Neuronal stem cell (in vitro differentiated cells): ENCODE data around the gene SGK1.
A peak's percentile ranks its signal among the peaks of the same experiment; 100 is the strongest.

Experiments
- DNase-seq: peaks from one replicate; pipeline ENCODE4 v3.0.0-alpha.2; 2013; ENCODE audit warnings: low spot score
- H2AFZ ChIP-seq: one replicate; pipeline ENCODE4 v1.6.1; 2013; ENCODE audit warnings: mild to moderate bottlenecking, low read length, inconsistent platforms
- H2AK5ac ChIP-seq: 2 replicates; pipeline ENCODE4 v1.6.1; 2013; ENCODE audit warnings: low read depth, mild to moderate bottlenecking, inconsistent platforms, low read length, moderate library complexity, mixed read lengths
- H2BK120ac ChIP-seq: 2 replicates; pipeline ENCODE4 v1.6.1; 2013; ENCODE audit warnings: low read depth, mild to moderate bottlenecking, inconsistent platforms, low read length, moderate library complexity, mixed read lengths
- H2BK12ac ChIP-seq: one replicate; pipeline ENCODE4 v1.6.1; 2013; ENCODE audit warnings: low read length, inconsistent platforms
- H2BK15ac ChIP-seq: 2 replicates; pipeline ENCODE4 v1.6.1; 2013; ENCODE audit warnings: mild to moderate bottlenecking, low read length, inconsistent platforms, mixed read lengths
- H2BK5ac ChIP-seq: one replicate; pipeline ENCODE4 v1.6.1; 2013; ENCODE audit warnings: inconsistent platforms, mild to moderate bottlenecking, low read length, moderate library complexity
- H3K14ac ChIP-seq: one replicate; pipeline ENCODE4 v1.6.1; 2013; ENCODE audit warnings: low read length, inconsistent platforms
- H3K18ac ChIP-seq: 2 replicates; pipeline ENCODE4 v1.6.1; 2013; ENCODE audit warnings: low read length, inconsistent platforms
- H3K23ac ChIP-seq: 2 replicates; pipeline ENCODE4 v1.6.1; 2013; ENCODE audit warnings: low read depth, mild to moderate bottlenecking, mixed read lengths, low read length, inconsistent platforms; ENCODE audit not compliant: poor library complexity
- H3K27ac ChIP-seq: replicated peaks from 3 replicates; pipeline ENCODE4 v1.5.1; 2013; ENCODE audit warnings: low read length, inconsistent platforms
- H3K27me3 ChIP-seq, 3 experiments: 2 replicates each; pipeline ENCODE4 v1.6.1; 2013; ENCODE audit warnings: low read length in 3 of 3, mild to moderate bottlenecking in 2 of 3, inconsistent platforms in 1 of 3, low read depth in 1 of 3, mixed read lengths in 1 of 3, moderate library complexity in 1 of 3; ENCODE audit not compliant: control insufficient read depth in 3 of 3, insufficient read depth in 3 of 3
- H3K36me3 ChIP-seq, 2 donors: replicated peaks in 1 of 2; 2 replicates each; pipeline ENCODE4 v1.6.1; 2013; ENCODE audit warnings: low read length in 2 of 2; ENCODE audit not compliant: control insufficient read depth in 2 of 2, insufficient read depth in 2 of 2
- H3K4ac ChIP-seq: 2 replicates; pipeline ENCODE4 v1.6.1; 2013; ENCODE audit warnings: inconsistent platforms, mild to moderate bottlenecking, low read length, moderate library complexity
- H3K4me1 ChIP-seq, 2 donors: 1 replicate in 1 of 2; 2 replicates in 1 of 2; pipeline ENCODE4 v1.6.1; 2013; ENCODE audit warnings: low read length in 2 of 2, low read depth in 1 of 2; ENCODE audit not compliant: control insufficient read depth in 2 of 2, insufficient read depth in 1 of 2
- H3K4me2 ChIP-seq: one replicate; pipeline ENCODE4 v1.6.1; 2013; ENCODE audit warnings: mild to moderate bottlenecking, low read length, inconsistent platforms; ENCODE audit not compliant: insufficient read depth, poor library complexity, severe bottlenecking
- H3K4me3 ChIP-seq, 2 donors: 2 replicates each; pipeline ENCODE4 v1.5.1; 2013; ENCODE audit warnings: low read length in 2 of 2, mild to moderate bottlenecking in 2 of 2, inconsistent platforms in 1 of 2, moderate library complexity in 1 of 2
- H3K79me1 ChIP-seq: one replicate; pipeline ENCODE4 v1.6.1; 2013; ENCODE audit warnings: low read depth, mild to moderate bottlenecking, inconsistent platforms, low read length, moderate library complexity
- H3K9ac ChIP-seq: one replicate; pipeline ENCODE4 v1.6.1; 2013; ENCODE audit warnings: mild to moderate bottlenecking, low read depth, low read length, inconsistent platforms; ENCODE audit not compliant: poor library complexity
- H3K9me3 ChIP-seq, 2 donors: replicated peaks in 1 of 2; 2 replicates each; pipeline versions ENCODE3 to v1.6.1; 2013; ENCODE audit warnings: low read length in 2 of 2, mild to moderate bottlenecking in 2 of 2, inconsistent platforms in 1 of 2, low read depth in 1 of 2, mixed read lengths in 1 of 2, moderate library complexity in 1 of 2; ENCODE audit not compliant: control insufficient read depth in 2 of 2, insufficient read depth in 1 of 2
- H4K8ac ChIP-seq: one replicate; pipeline ENCODE4 v1.6.1; 2013; ENCODE audit warnings: low read depth, mild to moderate bottlenecking, inconsistent platforms, low read length, moderate library complexity
- H4K91ac ChIP-seq: one replicate; pipeline ENCODE4 v1.6.1; 2013; ENCODE audit warnings: low read length, low read depth, mild to moderate bottlenecking, inconsistent platforms; ENCODE audit not compliant: poor library complexity
- WGBS, 2 donors: extraction: QIAGEN DNeasy Blood & Tissue Kit; methylation state at CpG; one replicate each; pipeline ENCODE4 v1.1.7; 2013; ENCODE audit warnings: missing lambda C conversion rate in 2 of 2, mixed read lengths in 1 of 2; ENCODE audit not compliant: insufficient read length in 2 of 2, insufficient replicate concordance in 1 of 2; ENCODE audit errors: extremely low coverage in 2 of 2; 5-methylcytosine and 5-hydroxymethylcytosine counted together

Gene SGK1

DNA sequence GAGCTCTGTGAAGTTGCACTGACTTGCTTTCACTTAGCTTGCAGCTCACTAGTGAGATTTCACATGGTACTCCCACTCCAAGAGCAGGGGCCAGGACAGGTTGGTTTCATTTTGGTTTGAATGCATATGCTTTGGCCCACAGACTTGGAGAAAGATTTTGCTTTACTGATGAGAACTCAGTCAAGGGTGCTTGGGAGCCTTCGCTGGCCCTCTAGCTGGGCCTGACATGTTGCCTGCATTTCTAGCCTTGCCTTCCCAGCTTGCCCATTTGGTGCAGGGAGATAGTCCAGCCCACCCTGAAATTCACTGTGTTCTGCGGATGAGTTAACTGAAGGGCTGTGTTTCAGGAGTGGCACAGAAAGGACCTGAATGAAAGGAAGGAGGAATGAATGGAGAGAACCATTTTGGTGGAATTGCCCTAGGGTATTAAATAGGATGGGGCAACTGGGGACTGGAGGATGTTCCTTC lies 1.9 kb downstream of the SGK1 start:
- Histone ChIP-seq H4K8ac (no peak overlapping the region), H3K4me3 (no peak overlapping the region), H3K4ac (no peak overlapping the region), H3K27me3 (peaks cover 0 to 51% (median 0%) of the 10 kb centered on the region in 3 experiments), H3K4me2 (no peak overlapping the region), H3K14ac (no peak overlapping the region), H3K9me3 (no peaks in the 10 kb centered on the region), H3K4me1 (peaks cover 0 to 4% of the 10 kb centered on the region in 2 donors), H2AK5ac (peak overlapping the region; percentile 83), H3K18ac (no peak overlapping the region), H3K36me3 (no peaks in the 10 kb centered on the region), H2AFZ (no peak overlapping the region), H3K23ac (no peak overlapping the region), H4K91ac (no peak overlapping the region), H2BK15ac (no peak overlapping the region), H2BK5ac (no peak overlapping the region), H2BK12ac (peak overlapping the region; percentile 16), H3K79me1 (no peaks in the 10 kb centered on the region), H3K27ac (no peak overlapping the region), H2BK120ac (no peak overlapping the region), H3K9ac (no peak overlapping the region)
- DNase-seq, result no peak
- no CpG with 5 or more reads among the region's 2 CpGs for WGBS, 2 donors

DNA sequence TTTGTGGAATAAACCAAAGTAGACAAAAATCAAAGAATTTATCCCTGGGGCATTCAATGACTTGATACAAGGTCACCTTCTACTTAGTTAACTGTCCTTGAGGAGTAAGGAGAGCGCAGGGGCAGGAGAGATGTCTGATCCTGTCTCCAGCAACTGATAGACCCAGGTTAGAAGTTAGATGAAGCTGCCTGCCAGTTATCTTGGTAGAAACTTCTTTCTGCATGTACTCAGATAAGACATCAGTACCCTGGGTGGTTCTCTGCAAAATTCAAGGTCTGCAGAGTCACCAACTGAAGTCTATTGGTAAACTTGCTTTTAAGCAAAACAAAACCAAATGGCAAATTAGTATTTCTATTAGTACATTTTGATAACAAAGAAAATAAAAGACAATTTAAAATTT lies 2.7 kb downstream of the SGK1 start:
- no peak overlapping the region for H2AFZ ChIP-seq
- H3K4me3 ChIP-seq, result no peak overlapping the region
- no peak overlapping the region for H4K8ac ChIP-seq
- H3K36me3 ChIP-seq, result no peaks in the 10 kb centered on the region
- no peak overlapping the region for H2BK5ac ChIP-seq
- H3K4ac ChIP-seq, result no peak overlapping the region
- H2BK120ac ChIP-seq, result no peak overlapping the region
- H3K79me1 ChIP-seq, result no peaks in the 10 kb centered on the region
- no peak overlapping the region for H3K9ac ChIP-seq
- H3K27ac ChIP-seq, result no peak overlapping the region
- no peak overlapping the region for H2BK12ac ChIP-seq
- H3K14ac ChIP-seq, result no peak overlapping the region
- H3K23ac ChIP-seq, result no peak overlapping the region
- H2BK15ac ChIP-seq, result no peak overlapping the region
- H3K4me2 ChIP-seq, result no peak overlapping the region
- peaks cover 0 to 51% (median 0%) of the 10 kb centered on the region in 3 experiments for H3K27me3 ChIP-seq
- DNase-seq, result no peak
- no peak overlapping the region for H3K18ac ChIP-seq
- H2AK5ac ChIP-seq, result no peak overlapping the region
- H3K9me3 ChIP-seq, result no peaks in the 10 kb centered on the region
- peaks cover 0 to 4% of the 10 kb centered on the region in 2 donors for H3K4me1 ChIP-seq
- WGBS, 2 donors, result no CpG with 5 or more reads among the region's 1 CpG
- no peak overlapping the region for H4K91ac ChIP-seq

DNA sequence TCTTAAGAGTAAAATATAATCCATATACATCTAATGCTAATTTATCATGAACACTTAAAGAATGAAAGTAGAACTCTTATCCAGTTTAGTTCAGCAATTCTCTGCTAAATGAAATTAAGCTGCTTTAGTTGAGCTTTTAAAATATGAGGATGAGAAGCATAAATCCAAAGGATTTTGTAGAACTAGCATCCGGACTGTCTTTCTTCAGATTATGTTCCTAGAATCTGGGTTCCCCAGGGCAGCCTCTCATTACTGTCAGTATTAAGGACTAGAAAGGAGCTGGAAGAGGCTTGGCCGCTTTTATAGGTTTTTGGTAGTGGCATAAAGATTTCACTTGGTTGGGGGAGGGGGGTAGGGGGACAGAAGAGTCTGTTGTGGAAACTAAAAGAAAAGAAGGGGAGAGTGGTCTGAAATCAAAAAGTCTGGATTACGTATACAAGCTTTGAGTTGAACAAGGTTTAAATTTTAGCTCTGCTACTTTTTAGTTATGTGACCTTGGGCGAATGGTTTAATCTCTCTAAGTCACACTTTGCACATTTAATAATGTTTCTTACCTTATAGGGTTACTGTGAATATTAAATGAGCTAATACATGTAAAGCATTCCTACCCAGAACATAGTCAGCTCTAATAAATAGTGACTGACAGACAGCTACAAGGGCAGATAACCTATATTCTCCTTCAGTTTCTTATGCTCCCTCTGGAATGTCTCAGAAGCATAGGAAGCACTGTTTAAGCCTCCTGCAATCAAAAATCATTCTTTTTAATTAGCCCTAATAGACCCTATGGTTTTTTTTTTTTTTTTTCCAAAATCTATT lies 3.7 kb downstream of the SGK1 start:
- Histone ChIP-seq H2BK120ac (no peak overlapping the region), H3K79me1 (no peaks in the 10 kb centered on the region)
- WGBS, 2 donors, result no CpG with 5 or more reads among the region's 4 CpGs

DNA sequence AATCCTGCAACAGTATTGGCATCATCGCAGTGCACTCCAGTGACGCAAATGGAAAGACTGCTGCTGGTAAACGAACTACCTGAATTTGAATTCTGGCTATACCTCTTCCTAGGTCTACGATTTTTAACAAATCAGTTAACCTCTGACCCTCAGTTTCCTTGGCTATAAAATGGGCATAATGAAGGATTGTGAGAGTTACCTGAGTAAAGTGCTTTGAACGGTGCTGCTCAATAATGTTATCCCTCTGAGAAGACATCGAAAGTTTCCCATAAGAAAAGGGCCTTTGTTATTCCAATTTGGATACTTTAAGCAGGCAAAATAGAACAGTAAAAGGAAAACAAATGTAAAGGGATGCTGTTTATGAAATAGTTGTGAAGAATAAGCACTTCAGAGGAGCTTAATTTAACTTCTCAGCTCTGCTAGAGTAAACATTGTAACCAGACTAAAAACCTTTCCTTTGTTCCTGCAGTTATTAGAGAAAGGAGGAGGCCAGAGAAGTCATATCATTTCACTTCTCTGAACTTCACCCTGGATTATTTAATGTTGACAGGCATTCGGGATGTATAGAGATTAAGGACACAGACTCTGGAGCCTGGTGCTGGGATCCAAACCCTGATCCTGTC lies 5.8 kb downstream of the SGK1 start:
- no peak overlapping the region for H3K4me2 ChIP-seq
- no peaks in the 10 kb centered on the region for H3K9me3 ChIP-seq
- no peak overlapping the region for H2BK12ac ChIP-seq
- no peak overlapping the region for H2BK5ac ChIP-seq
- no peak overlapping the region for H3K9ac ChIP-seq
- no peak overlapping the region for H3K27ac ChIP-seq
- peaks cover 0 to 22% (median 0%) of the 10 kb centered on the region in 3 experiments for H3K27me3 ChIP-seq
- H2AFZ ChIP-seq, result no peak overlapping the region
- no peak overlapping the region for H2BK15ac ChIP-seq
- no peak overlapping the region for H4K91ac ChIP-seq
- no peak overlapping the region for H3K23ac ChIP-seq
- H3K4ac ChIP-seq, result no peak overlapping the region
- no peak overlapping the region for H3K14ac ChIP-seq
- H4K8ac ChIP-seq, result no peak overlapping the region
- no peak overlapping the region for H2BK120ac ChIP-seq
- H3K4me3 ChIP-seq, result no peak overlapping the region
- no peaks in the 10 kb centered on the region for H3K36me3 ChIP-seq
- H3K79me1 ChIP-seq, result no peaks in the 10 kb centered on the region
- peaks cover 0 to 4% of the 10 kb centered on the region in 2 donors for H3K4me1 ChIP-seq
- no peak overlapping the region for H2AK5ac ChIP-seq
- WGBS, 2 donors, result no CpG with 5 or more reads among the region's 7 CpGs
- DNase-seq, result no peak
- H3K18ac ChIP-seq, result no peak overlapping the region

More for the DNA sequence above, 3.7 kb downstream of the SGK1 start:
- Histone ChIP-seq H3K18ac (no peak overlapping the region), H3K4me1 (peaks cover 0 to 4% of the 10 kb centered on the region in 2 donors), H3K9ac (no peak overlapping the region), H4K91ac (no peak overlapping the region), H3K4me2 (no peak overlapping the region), H3K27ac (no peak overlapping the region), H2AFZ (no peak overlapping the region), H3K27me3 (peaks cover 0 to 43% (median 0%) of the 10 kb centered on the region in 3 experiments), H2BK15ac (no peak overlapping the region), H2BK5ac (no peak overlapping the region), H3K23ac (no peak overlapping the region), H3K4ac (no peak overlapping the region), H2BK12ac (no peak overlapping the region), H3K14ac (no peak overlapping the region), H3K9me3 (no peaks in the 10 kb centered on the region), H4K8ac (no peak overlapping the region), H2AK5ac (no peak overlapping the region), H3K36me3 (no peaks in the 10 kb centered on the region), H3K4me3 (no peak overlapping the region)
- DNase-seq, result no peak
